SK-N-SH treated with all-trans-retinoic acid at 6 μM for 48 hours (cell line): ENCODE measurements around the gene TMC7.

Source experiments
- ATAC-seq: fragments of 200-7000 bp; cut with Tn5 transposase; 3 replicates; pipeline ENCODE4 v1.9.1; 2020; ENCODE audit warnings: mild to moderate bottlenecking, moderate library complexity
- ARNTL ChIP-seq: fragments of 450-650 bp; formaldehyde crosslinking; IDR thresholded peaks from 2 replicates; pipeline ENCODE4 v1.5.0; 2020; ENCODE audit warnings: low read depth, mild to moderate bottlenecking, moderate library complexity, borderline replicate concordance
- BACH2 ChIP-seq: fragments of 250-450 bp; sonication (Bioruptor Pico); IDR thresholded peaks from 2 replicates; pipeline ENCODE4 v1.9.0; 2021; ENCODE audit warnings: mild to moderate bottlenecking, borderline replicate concordance
- CSDC2 ChIP-seq: fragments of 250-450 bp; sonication (Bioruptor Pico); IDR thresholded peaks from 2 replicates; pipeline ENCODE4 v1.5.0; 2020; ENCODE audit warnings: mild to moderate bottlenecking, moderate library complexity
- ESRRG ChIP-seq: fragments of 250-450 bp; sonication (Bioruptor Pico); IDR thresholded peaks from 2 replicates; pipeline ENCODE4 v1.6.1; 2021; ENCODE audit warnings: mild to moderate bottlenecking
- GLIS3 ChIP-seq: fragments of 250-450 bp; sonication (Bioruptor Pico); IDR thresholded peaks from 2 replicates; pipeline ENCODE4 v1.5.0; 2020; ENCODE audit warnings: mild to moderate bottlenecking, moderate library complexity
- ISL1 ChIP-seq: fragments of 250-450 bp; sonication (Bioruptor Pico); IDR thresholded peaks from 2 replicates; pipeline ENCODE4 v2.1.2; 2022; ENCODE audit warnings: mild to moderate bottlenecking, moderate library complexity
- OSR1 ChIP-seq: fragments of 250-450 bp; sonication (Bioruptor Pico); IDR thresholded peaks from 2 replicates; pipeline ENCODE4 v1.8.0; 2022; ENCODE audit warnings: moderate library complexity, mild to moderate bottlenecking, inconsistent platforms
- PPARA ChIP-seq: fragments of 250-450 bp; sonication (Bioruptor Pico); IDR thresholded peaks from 2 replicates; pipeline ENCODE4 v1.5.0; 2020; ENCODE audit warnings: mild to moderate bottlenecking, borderline replicate concordance
- RARB ChIP-seq: fragments of 250-450 bp; sonication (Bioruptor Pico); IDR thresholded peaks from 2 replicates; pipeline ENCODE4 v1.8.0; 2021; ENCODE audit warnings: mild to moderate bottlenecking, moderate library complexity
- SNAI2 ChIP-seq: fragments of 250-450 bp; sonication (Bioruptor Pico); IDR thresholded peaks from 2 replicates; pipeline ENCODE4 v1.5.0; 2020; ENCODE audit warnings: mild to moderate bottlenecking, moderate library complexity
- TCF4 ChIP-seq: fragments of 250-450 bp; sonication (Bioruptor Pico); IDR thresholded peaks from 2 replicates; pipeline ENCODE4 v1.8.0; 2021; ENCODE audit warnings: mild to moderate bottlenecking, moderate library complexity, borderline replicate concordance
- TOX ChIP-seq: fragments of 250-450 bp; sonication (Bioruptor Pico); IDR thresholded peaks from 2 replicates; pipeline ENCODE4 v1.8.0; 2021; ENCODE audit warnings: mild to moderate bottlenecking, moderate library complexity, borderline replicate concordance
- ZC3H10 ChIP-seq: fragments of 250-450 bp; sonication (Bioruptor Pico); IDR thresholded peaks from 2 replicates; pipeline ENCODE4 v1.5.1; 2021; ENCODE audit warnings: mild to moderate bottlenecking, moderate library complexity
- ZFP3 ChIP-seq: fragments of 250-450 bp; sonication (Bioruptor Pico); IDR thresholded peaks from 2 replicates; pipeline ENCODE4 v1.5.0; 2020; ENCODE audit warnings: mild to moderate bottlenecking, moderate library complexity
- ZFP30 ChIP-seq: fragments of 450-650 bp; formaldehyde crosslinking; IDR thresholded peaks from 2 replicates; pipeline ENCODE4 v1.5.0; 2022; ENCODE audit warnings: mild to moderate bottlenecking, moderate library complexity
- ZNF565 ChIP-seq: fragments of 450-650 bp; formaldehyde crosslinking; conservative IDR thresholded peaks from 2 replicates; pipeline ENCODE4 v1.5.0; 2020; ENCODE audit warnings: low read depth, mild to moderate bottlenecking, moderate library complexity
- ZNF8 ChIP-seq: fragments of 450-650 bp; formaldehyde crosslinking; IDR thresholded peaks from 2 replicates; pipeline ENCODE4 v1.5.0; 2020; ENCODE audit warnings: mild to moderate bottlenecking, moderate library complexity
- TF ChIP-seq, protein P1 (sequence below): fragments of 250-450 bp; sonication (Bioruptor Pico); IDR thresholded peaks from 2 replicates; pipeline ENCODE4 v1.5.1; 2020; ENCODE audit warnings: low read depth, mild to moderate bottlenecking, moderate library complexity
- TF ChIP-seq, protein P2 (sequence below): fragments of 250-450 bp; sonication (Bioruptor Pico); IDR thresholded peaks from 2 replicates; pipeline ENCODE4 v1.5.1; 2021; ENCODE audit warnings: mild to moderate bottlenecking, moderate library complexity
- TF ChIP-seq, protein P3 (sequence below): fragments of 250-450 bp; sonication (Bioruptor Pico); IDR thresholded peaks from 2 replicates; pipeline ENCODE4 v1.8.0; 2020; ENCODE audit warnings: mild to moderate bottlenecking, moderate library complexity, borderline replicate concordance
- TF ChIP-seq, protein P4 (sequence below): fragments of 250-450 bp; sonication (Bioruptor Pico); IDR thresholded peaks from 2 replicates; pipeline ENCODE4 v1.8.0; 2021; ENCODE audit warnings: low read depth, mild to moderate bottlenecking, moderate library complexity, borderline replicate concordance
- TF ChIP-seq, protein P5 (sequence below): fragments of 250-450 bp; sonication (Bioruptor Pico); IDR thresholded peaks from 2 replicates; pipeline ENCODE4 v1.5.0; 2020; ENCODE audit warnings: mild to moderate bottlenecking, moderate library complexity

Gene TMC7

DNA sequence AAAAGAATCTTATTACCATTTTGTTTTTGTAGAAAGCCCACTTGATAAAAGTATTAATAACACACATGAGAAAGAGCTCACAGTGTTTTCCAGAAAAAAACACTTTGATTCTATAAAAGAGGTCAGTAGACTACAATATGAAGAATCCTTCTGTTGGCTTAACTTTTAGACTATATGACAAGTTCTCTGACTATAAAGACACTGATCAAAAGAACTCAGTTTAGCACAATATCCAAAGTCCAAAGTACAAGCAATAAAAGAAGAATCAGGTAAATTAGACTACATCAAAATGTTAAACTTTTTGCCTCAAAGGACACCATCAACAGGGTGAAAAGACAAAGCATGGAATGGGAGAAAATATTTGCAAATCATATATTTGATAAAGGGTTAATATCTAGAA lies 46.3 kb upstream of the TMC7 start:
- TF ChIP-seq, protein P1, sequence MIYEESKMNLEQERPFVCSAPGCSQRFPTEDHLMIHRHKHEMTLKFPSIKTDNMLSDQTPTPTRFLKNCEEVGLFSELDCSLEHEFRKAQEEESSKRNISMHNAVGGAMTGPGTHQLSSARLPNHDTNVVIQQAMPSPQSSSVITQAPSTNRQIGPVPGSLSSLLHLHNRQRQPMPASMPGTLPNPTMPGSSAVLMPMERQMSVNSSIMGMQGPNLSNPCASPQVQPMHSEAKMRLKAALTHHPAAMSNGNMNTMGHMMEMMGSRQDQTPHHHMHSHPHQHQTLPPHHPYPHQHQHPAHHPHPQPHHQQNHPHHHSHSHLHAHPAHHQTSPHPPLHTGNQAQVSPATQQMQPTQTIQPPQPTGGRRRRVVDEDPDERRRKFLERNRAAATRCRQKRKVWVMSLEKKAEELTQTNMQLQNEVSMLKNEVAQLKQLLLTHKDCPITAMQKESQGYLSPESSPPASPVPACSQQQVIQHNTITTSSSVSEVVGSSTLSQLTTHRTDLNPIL, result no peak
- no peak for TF ChIP-seq BACH2
- no peak for TF ChIP-seq GLIS3 (CRISPR knock-in tag)
- no peak for TF ChIP-seq ZC3H10
- no peak for TF ChIP-seq ZFP3 (CRISPR knock-in tag)
- TF ChIP-seq TOX (CRISPR knock-in tag), result no peak
- no peak for TF ChIP-seq TCF4
- ATAC-seq, result no peak

DNA sequence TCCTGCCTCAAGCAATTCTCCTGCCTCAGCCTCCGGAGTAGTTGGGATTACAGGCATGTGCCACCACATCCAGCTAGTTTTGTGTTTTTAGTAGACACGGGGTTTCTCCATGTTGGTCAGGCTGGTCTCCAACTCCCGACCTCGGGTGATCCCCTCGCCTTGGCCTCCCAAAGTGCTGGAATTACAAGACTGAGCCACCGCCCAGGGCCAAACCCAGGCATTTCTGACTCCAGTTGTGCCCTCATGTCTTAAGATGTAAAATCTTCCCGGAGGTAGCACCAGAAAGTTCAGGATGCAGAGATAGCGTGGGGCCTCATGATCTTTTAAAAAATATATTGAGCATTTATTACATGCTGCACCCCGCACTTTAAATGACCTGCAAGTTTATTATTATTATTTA lies 44.7 kb upstream of the TMC7 start:
- TF ChIP-seq ZC3H10, result no peak
- no peak for TF ChIP-seq PPARA (CRISPR knock-in tag)
- TF ChIP-seq GLIS3 (CRISPR knock-in tag), result no peak
- TF ChIP-seq ZNF565, result no peak
- TF ChIP-seq TCF4, result no peak
- TF ChIP-seq ZNF8 (CRISPR knock-in tag), result no peak
- TF ChIP-seq ISL1 (CRISPR knock-in tag), result no peak
- TF ChIP-seq, protein P2, sequence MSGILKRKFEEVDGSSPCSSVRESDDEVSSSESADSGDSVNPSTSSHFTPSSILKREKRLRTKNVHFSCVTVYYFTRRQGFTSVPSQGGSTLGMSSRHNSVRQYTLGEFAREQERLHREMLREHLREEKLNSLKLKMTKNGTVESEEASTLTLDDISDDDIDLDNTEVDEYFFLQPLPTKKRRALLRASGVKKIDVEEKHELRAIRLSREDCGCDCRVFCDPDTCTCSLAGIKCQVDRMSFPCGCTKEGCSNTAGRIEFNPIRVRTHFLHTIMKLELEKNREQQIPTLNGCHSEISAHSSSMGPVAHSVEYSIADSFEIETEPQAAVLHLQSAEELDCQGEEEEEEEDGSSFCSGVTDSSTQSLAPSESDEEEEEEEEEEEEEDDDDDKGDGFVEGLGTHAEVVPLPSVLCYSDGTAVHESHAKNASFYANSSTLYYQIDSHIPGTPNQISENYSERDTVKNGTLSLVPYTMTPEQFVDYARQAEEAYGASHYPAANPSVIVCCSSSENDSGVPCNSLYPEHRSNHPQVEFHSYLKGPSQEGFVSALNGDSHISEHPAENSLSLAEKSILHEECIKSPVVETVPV (CRISPR knock-in tag), result no peak
- no peak for TF ChIP-seq SNAI2 (CRISPR knock-in tag)
- TF ChIP-seq TOX (CRISPR knock-in tag), result no peak
- no peak for TF ChIP-seq CSDC2 (CRISPR knock-in tag)
- TF ChIP-seq, protein P3, sequence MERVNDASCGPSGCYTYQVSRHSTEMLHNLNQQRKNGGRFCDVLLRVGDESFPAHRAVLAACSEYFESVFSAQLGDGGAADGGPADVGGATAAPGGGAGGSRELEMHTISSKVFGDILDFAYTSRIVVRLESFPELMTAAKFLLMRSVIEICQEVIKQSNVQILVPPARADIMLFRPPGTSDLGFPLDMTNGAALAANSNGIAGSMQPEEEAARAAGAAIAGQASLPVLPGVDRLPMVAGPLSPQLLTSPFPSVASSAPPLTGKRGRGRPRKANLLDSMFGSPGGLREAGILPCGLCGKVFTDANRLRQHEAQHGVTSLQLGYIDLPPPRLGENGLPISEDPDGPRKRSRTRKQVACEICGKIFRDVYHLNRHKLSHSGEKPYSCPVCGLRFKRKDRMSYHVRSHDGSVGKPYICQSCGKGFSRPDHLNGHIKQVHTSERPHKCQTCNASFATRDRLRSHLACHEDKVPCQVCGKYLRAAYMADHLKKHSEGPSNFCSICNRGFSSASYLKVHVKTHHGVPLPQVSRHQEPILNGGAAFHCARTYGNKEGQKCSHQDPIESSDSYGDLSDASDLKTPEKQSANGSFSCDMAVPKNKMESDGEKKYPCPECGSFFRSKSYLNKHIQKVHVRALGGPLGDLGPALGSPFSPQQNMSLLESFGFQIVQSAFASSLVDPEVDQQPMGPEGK (CRISPR knock-in tag), result no peak
- no peak for ATAC-seq

DNA sequence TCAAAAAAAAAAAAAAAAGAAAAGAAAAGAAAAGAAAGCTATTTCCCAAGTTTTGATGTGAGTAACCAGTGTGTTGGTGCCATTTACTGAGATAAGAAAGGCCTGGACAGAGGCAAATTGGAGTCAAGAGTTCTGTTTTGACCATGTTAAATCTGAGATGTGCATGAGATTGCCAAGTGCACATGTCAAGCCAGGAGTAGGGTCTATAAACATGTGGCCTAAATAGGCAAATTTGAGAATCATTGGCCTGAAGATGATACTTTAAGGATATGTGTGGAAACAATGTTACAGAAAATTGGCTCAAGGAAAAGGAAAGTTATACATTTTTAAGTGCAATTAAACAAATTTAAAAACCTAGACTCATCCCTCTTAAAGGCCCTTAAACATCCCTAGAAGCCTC lies 42.3 kb upstream of the TMC7 start:
- TF ChIP-seq, protein P3 (CRISPR knock-in tag), result no peak
- TF ChIP-seq SNAI2 (CRISPR knock-in tag) (no peak), ZC3H10 (no peak), PPARA (CRISPR knock-in tag) (no peak), ZFP30 (CRISPR knock-in tag) (no peak), ZNF8 (CRISPR knock-in tag) (no peak), TCF4 (no peak), ARNTL (CRISPR knock-in tag) (no peak), ZFP3 (CRISPR knock-in tag) (no peak), TOX (CRISPR knock-in tag) (no peak), OSR1 (CRISPR knock-in tag) (no peak), RARB (no peak), GLIS3 (CRISPR knock-in tag) (no peak), CSDC2 (CRISPR knock-in tag) (no peak), ESRRG (CRISPR knock-in tag) (no peak), ZNF565 (no peak)
- TF ChIP-seq, protein P2 (CRISPR knock-in tag), result no peak
- TF ChIP-seq, protein P1, result no peak
- TF ChIP-seq, protein P4, sequence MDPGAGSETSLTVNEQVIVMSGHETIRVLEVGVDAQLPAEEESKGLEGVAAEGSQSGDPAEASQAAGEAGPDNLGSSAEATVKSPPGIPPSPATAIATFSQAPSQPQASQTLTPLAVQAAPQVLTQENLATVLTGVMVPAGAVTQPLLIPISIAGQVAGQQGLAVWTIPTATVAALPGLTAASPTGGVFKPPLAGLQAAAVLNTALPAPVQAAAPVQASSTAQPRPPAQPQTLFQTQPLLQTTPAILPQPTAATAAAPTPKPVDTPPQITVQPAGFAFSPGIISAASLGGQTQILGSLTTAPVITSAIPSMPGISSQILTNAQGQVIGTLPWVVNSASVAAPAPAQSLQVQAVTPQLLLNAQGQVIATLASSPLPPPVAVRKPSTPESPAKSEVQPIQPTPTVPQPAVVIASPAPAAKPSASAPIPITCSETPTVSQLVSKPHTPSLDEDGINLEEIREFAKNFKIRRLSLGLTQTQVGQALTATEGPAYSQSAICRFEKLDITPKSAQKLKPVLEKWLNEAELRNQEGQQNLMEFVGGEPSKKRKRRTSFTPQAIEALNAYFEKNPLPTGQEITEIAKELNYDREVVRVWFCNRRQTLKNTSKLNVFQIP (CRISPR knock-in tag), result no peak
- TF ChIP-seq, protein P5, sequence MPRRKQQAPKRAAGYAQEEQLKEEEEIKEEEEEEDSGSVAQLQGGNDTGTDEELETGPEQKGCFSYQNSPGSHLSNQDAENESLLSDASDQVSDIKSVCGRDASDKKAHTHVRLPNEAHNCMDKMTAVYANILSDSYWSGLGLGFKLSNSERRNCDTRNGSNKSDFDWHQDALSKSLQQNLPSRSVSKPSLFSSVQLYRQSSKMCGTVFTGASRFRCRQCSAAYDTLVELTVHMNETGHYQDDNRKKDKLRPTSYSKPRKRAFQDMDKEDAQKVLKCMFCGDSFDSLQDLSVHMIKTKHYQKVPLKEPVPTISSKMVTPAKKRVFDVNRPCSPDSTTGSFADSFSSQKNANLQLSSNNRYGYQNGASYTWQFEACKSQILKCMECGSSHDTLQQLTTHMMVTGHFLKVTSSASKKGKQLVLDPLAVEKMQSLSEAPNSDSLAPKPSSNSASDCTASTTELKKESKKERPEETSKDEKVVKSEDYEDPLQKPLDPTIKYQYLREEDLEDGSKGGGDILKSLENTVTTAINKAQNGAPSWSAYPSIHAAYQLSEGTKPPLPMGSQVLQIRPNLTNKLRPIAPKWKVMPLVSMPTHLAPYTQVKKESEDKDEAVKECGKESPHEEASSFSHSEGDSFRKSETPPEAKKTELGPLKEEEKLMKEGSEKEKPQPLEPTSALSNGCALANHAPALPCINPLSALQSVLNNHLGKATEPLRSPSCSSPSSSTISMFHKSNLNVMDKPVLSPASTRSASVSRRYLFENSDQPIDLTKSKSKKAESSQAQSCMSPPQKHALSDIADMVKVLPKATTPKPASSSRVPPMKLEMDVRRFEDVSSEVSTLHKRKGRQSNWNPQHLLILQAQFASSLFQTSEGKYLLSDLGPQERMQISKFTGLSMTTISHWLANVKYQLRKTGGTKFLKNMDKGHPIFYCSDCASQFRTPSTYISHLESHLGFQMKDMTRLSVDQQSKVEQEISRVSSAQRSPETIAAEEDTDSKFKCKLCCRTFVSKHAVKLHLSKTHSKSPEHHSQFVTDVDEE (CRISPR knock-in tag), result no peak
- ATAC-seq, result no peak
